Calu3 (cell line): ENCODE measurements around the gene KRTAP10-11. TPM values are rescaled to one million over a fixed set of nuclear protein-coding genes. Genes with fewer than 3 reads are reported as not detected.

ENCODE experiments used
- BruUV-seq: library from RNA; stranded (reverse); fragments of 400-500 nt; replicated peaks from 2 replicates; lab custom pipeline; 2021; lab: Mats Ljungman, UMichigan
- CTCF ChIA-PET: fragments of 300-600 bp; sonication (Branson Sonifier 250); formaldehyde crosslinking; loops from one replicate; lab custom pipeline; 2022; ENCODE audit warnings: antibody characterized with exemption; lab: Charles Lee
- DNase-seq: peaks from one replicate; pipeline ENCODE4 v3.0.0; 2022
- H3K27ac Mint-ChIP-seq: one replicate; pipeline ENCODE4 v1.8.0; 2022; ENCODE audit warnings: mixed read lengths; ENCODE audit not compliant: unreplicated experiment
- H3K27me3 Mint-ChIP-seq: one replicate; pipeline ENCODE4 v1.8.0; 2022; ENCODE audit warnings: mixed read lengths; ENCODE audit not compliant: unreplicated experiment
- H3K36me3 Mint-ChIP-seq: one replicate; pipeline ENCODE4 v1.8.0; 2022; ENCODE audit warnings: mild to moderate bottlenecking, moderate library complexity, mixed read lengths; ENCODE audit not compliant: insufficient read depth, unreplicated experiment
- H3K4me1 Mint-ChIP-seq: one replicate; pipeline ENCODE4 v1.8.0; 2022; ENCODE audit warnings: mild to moderate bottlenecking, low read depth, mixed read lengths; ENCODE audit not compliant: unreplicated experiment
- H3K4me3 Mint-ChIP-seq: one replicate; pipeline ENCODE4 v1.8.0; 2022; ENCODE audit warnings: mild to moderate bottlenecking, low read depth, moderate library complexity, mixed read lengths; ENCODE audit not compliant: unreplicated experiment
- H3K9me3 Mint-ChIP-seq: one replicate; pipeline ENCODE4 v1.8.0; 2022; ENCODE audit warnings: low read depth, mixed read lengths; ENCODE audit not compliant: unreplicated experiment
- CTCF ChIP-seq: fragments of 200-600 bp; IDR thresholded peaks from one replicate; pipeline ENCODE4 v1.8.0; 2022; ENCODE audit warnings: antibody characterized with exemption; ENCODE audit not compliant: unreplicated experiment
- intact Hi-C: fragments of 100-400 bp; cut with micrococcal nuclease; formaldehyde crosslinking; loops from one replicate; pipeline ENCODE4 v1.10.0; 2022; ENCODE audit not compliant: unreplicated experiment
- total RNA-seq: library from RNA; stranded (reverse); gene quantifications from 2 replicates; pipeline ENCODE4 v1.2.3, GENCODE V29; 2022

Gene KRTAP10-11
- total RNA-seq, 1 experiment from 2014 or later: not detected

GRCh38 chr21:44612669-44613229, 33.5 kb upstream of the KRTAP10-11 start:
- Mint-ChIP-seq H3K27me3 (peaks cover 41% of the 10 kb centered on the region), H3K9me3 (peaks cover 10% of the 10 kb centered on the region), H3K4me3 (no peak overlapping the region), H3K4me1 (no peaks in the 10 kb centered on the region), H3K27ac (no peak overlapping the region), H3K36me3 (no peaks in the 10 kb centered on the region)
- no peak for DNase-seq
- CTCF ChIA-PET: no interaction called here
- intact Hi-C loops: no loop called here
- no TSS peak for BruUV-seq
- no peak for TF ChIP-seq CTCF

- H3K4me1 Mint-ChIP-seq: no peaks in the 10 kb centered on the region
- H3K4me3 Mint-ChIP-seq: no peak overlapping the region
- CTCF ChIA-PET: no interaction called here
- TF ChIP-seq CTCF: no peak
- no peak overlapping the region for H3K27ac Mint-ChIP-seq
- intact Hi-C loops: no loop called here
- H3K9me3 Mint-ChIP-seq: peaks cover 10% of the 10 kb centered on the region
- no peaks in the 10 kb centered on the region for H3K36me3 Mint-ChIP-seq
- peaks cover 45% of the 10 kb centered on the region for H3K27me3 Mint-ChIP-seq
- no peak for DNase-seq
- BruUV-seq: no TSS peak
Measured at GRCh38 chr21:44613386-44614155, 32.6 kb upstream of the KRTAP10-11 start.

- no peak for DNase-seq
- CTCF ChIA-PET: no interaction called here
- Mint-ChIP-seq H3K4me3 (no peak overlapping the region), H3K4me1 (no peaks in the 10 kb centered on the region), H3K9me3 (peaks cover 9% of the 10 kb centered on the region), H3K36me3 (no peaks in the 10 kb centered on the region), H3K27ac (no peak overlapping the region), H3K27me3 (peaks cover 51% of the 10 kb centered on the region)
- TF ChIP-seq CTCF: no peak
- intact Hi-C loops: no loop called here
- no TSS peak for BruUV-seq
Measured at GRCh38 chr21:44614161-44614631, 32.0 kb upstream of the KRTAP10-11 start.

GRCh38 chr21:44614961-44615391, 31.2 kb upstream of the KRTAP10-11 start:
- no peak for TF ChIP-seq CTCF
- peaks cover 12% of the 10 kb centered on the region for H3K9me3 Mint-ChIP-seq
- no peak for DNase-seq
- peaks cover 59% of the 10 kb centered on the region for H3K27me3 Mint-ChIP-seq
- peaks cover 4% of the 10 kb centered on the region for H3K36me3 Mint-ChIP-seq
- H3K4me3 Mint-ChIP-seq: no peak overlapping the region
- CTCF ChIA-PET: no interaction called here
- intact Hi-C loops: no loop called here
- no peak overlapping the region for H3K27ac Mint-ChIP-seq
- BruUV-seq: no TSS peak
- H3K4me1 Mint-ChIP-seq: no peaks in the 10 kb centered on the region
